ENCODE results near the gene PF4V1.

The PF4V1 gene

GRCh38 chr4:73885574-73886267, 32.6 kb downstream of the PF4V1 start:
- Histone ChIP-seq H3K27me3 (ENCODE audit: insufficient read depth, low read length, poor library complexity, severe bottlenecking) (no peaks in the 10 kb centered on the region), H3K4me1 (ENCODE audit: insufficient read depth, low read length, poor library complexity, severe bottlenecking) (peaks cover 11% of the 10 kb centered on the region), H3K79me2 (ENCODE audit: insufficient read depth, low read length) (no peaks in the 10 kb centered on the region), H3K4me3 (ENCODE audit: low read length, poor library complexity, severe bottlenecking) (no peak overlapping the region), H2AFZ (ENCODE audit: low read length) (no peak overlapping the region), H3K36me3 (ENCODE audit: insufficient read depth, low read length) (no peaks in the 10 kb centered on the region), H3K9me3 (ENCODE audit: insufficient read depth, low read depth, low read length) (no peaks in the 10 kb centered on the region), H4K20me1 (ENCODE audit: insufficient read depth, low read length, poor library complexity, severe bottlenecking) (no peaks in the 10 kb centered on the region), H3F3A (ENCODE audit: low read depth) (no peaks in the 10 kb centered on the region), H3K9ac (ENCODE audit: low read depth, low read length, poor library complexity, severe bottlenecking) (no peak overlapping the region), H3K4me2 (ENCODE audit: low read depth, low read length, poor library complexity, severe bottlenecking) (no peak overlapping the region), H3K9me2 (replicated peaks; ENCODE audit: low read depth, low read length) (no peaks in the 10 kb centered on the region)
- no peak for TF ChIP-seq EZH2phosphoT487 (IDR thresholded peaks at IDR 0.05; ENCODE audit: borderline replicate concordance)
- TF ChIP-seq CTCF (conservative IDR thresholded peaks at IDR 0.05; ENCODE audit: low read length), result no peak

GRCh38 chr4:73891326-73891725, 38.2 kb downstream of the PF4V1 start:
- Histone ChIP-seq H3K9ac (ENCODE audit: low read depth, low read length, poor library complexity, severe bottlenecking) (no peak overlapping the region), H3F3A (ENCODE audit: low read depth) (no peaks in the 10 kb centered on the region), H3K27me3 (ENCODE audit: insufficient read depth, low read length, poor library complexity, severe bottlenecking) (no peaks in the 10 kb centered on the region), H3K36me3 (ENCODE audit: insufficient read depth, low read length) (no peaks in the 10 kb centered on the region), H2AFZ (ENCODE audit: low read length) (no peak overlapping the region), H3K79me2 (ENCODE audit: insufficient read depth, low read length) (no peaks in the 10 kb centered on the region), H3K4me2 (ENCODE audit: low read depth, low read length, poor library complexity, severe bottlenecking) (no peak overlapping the region), H3K9me2 (replicated peaks; ENCODE audit: low read depth, low read length) (no peaks in the 10 kb centered on the region), H3K4me3 (ENCODE audit: low read length, poor library complexity, severe bottlenecking) (no peak overlapping the region), H4K20me1 (ENCODE audit: insufficient read depth, low read length, poor library complexity, severe bottlenecking) (no peaks in the 10 kb centered on the region), H3K4me1 (ENCODE audit: insufficient read depth, low read length, poor library complexity, severe bottlenecking) (peaks cover 5% of the 10 kb centered on the region), H3K9me3 (ENCODE audit: insufficient read depth, low read depth, low read length) (no peaks in the 10 kb centered on the region)
- TF ChIP-seq EZH2phosphoT487 (IDR thresholded peaks at IDR 0.05; ENCODE audit: borderline replicate concordance), result no peak
- no peak for TF ChIP-seq CTCF (conservative IDR thresholded peaks at IDR 0.05; ENCODE audit: low read length)

GRCh38 chr4:73891739-73892405, 38.8 kb downstream of the PF4V1 start:
- Histone ChIP-seq H4K20me1 (ENCODE audit: insufficient read depth, low read length, poor library complexity, severe bottlenecking) (no peaks in the 10 kb centered on the region), H3K9me2 (replicated peaks; ENCODE audit: low read depth, low read length) (no peaks in the 10 kb centered on the region), H3K4me1 (ENCODE audit: insufficient read depth, low read length, poor library complexity, severe bottlenecking) (peaks cover 5% of the 10 kb centered on the region), H3K9ac (ENCODE audit: low read depth, low read length, poor library complexity, severe bottlenecking) (no peak overlapping the region), H3K4me2 (ENCODE audit: low read depth, low read length, poor library complexity, severe bottlenecking) (no peak overlapping the region), H2AFZ (ENCODE audit: low read length) (no peak overlapping the region), H3K4me3 (ENCODE audit: low read length, poor library complexity, severe bottlenecking) (no peak overlapping the region), H3K79me2 (ENCODE audit: insufficient read depth, low read length) (no peaks in the 10 kb centered on the region), H3K27me3 (ENCODE audit: insufficient read depth, low read length, poor library complexity, severe bottlenecking) (no peaks in the 10 kb centered on the region), H3K36me3 (ENCODE audit: insufficient read depth, low read length) (no peaks in the 10 kb centered on the region), H3K9me3 (ENCODE audit: insufficient read depth, low read depth, low read length) (no peaks in the 10 kb centered on the region), H3F3A (ENCODE audit: low read depth) (no peaks in the 10 kb centered on the region)
- TF ChIP-seq EZH2phosphoT487 (IDR thresholded peaks at IDR 0.05; ENCODE audit: borderline replicate concordance) (no peak), CTCF (conservative IDR thresholded peaks at IDR 0.05; ENCODE audit: low read length) (no peak)
